ENCODE measurements around the gene LIPC.

The LIPC gene

DNA sequence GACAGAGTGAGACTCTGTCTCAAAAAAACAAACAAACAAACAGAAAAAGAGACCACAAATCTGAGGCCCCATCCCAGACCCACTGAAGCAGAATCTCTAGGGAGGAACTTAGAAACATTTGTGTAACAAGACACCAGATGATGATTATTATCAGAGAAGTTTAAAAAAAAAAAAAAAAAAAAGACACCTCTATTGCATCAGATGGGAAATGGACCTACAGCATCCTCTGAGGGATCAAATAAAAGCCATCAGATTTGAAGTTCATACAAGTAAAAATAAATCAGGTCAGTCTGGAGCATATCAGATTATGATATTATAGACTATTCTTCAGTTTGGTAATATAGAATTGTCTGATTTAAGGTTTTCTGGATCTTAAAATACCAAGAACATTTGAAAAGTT lies 21.9 kb upstream of the LIPC start:
- Histone ChIP-seq H3K9ac (ENCODE audit: low read length) (no peak overlapping the region), H3K36me3 (ENCODE audit: control insufficient read depth, insufficient read depth, low read length) (no peaks in the 10 kb centered on the region), H3K4me3 (ENCODE audit: low read length) (no peak overlapping the region), H3K4me1 (ENCODE audit: control insufficient read depth, insufficient read depth, low read length) (no peaks in the 10 kb centered on the region), H3K27me3 (ENCODE audit: control insufficient read depth, insufficient read depth, low read length) (no peaks in the 10 kb centered on the region), H3K27ac (ENCODE audit: low read depth, low read length) (no peak overlapping the region)

DNA sequence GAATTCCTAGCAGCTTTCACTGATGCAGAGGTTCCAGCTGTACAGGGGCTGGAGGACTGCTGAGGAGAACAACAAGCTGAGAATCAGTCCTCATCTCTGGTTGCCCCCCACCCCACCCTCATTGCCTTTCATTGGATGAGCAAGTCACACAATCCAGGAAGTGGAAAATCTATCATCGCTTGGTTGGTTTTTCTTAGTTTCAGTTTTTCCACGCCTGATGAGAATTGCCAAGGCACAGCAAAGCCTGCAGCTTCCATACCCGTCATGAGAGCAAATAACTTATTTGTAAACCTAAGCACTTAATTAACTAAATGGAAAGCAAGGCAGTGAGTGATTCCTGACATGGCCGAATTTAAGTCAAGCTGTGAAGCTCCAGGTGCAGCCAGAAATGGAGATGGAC lies 21.4 kb upstream of the LIPC start:
- Histone ChIP-seq H3K36me3 (ENCODE audit: control insufficient read depth, insufficient read depth, low read length) (no peaks in the 10 kb centered on the region), H3K4me3 (ENCODE audit: low read length) (peak overlapping the region; percentile 32), H3K4me1 (ENCODE audit: control insufficient read depth, insufficient read depth, low read length) (no peaks in the 10 kb centered on the region), H3K27me3 (ENCODE audit: control insufficient read depth, insufficient read depth, low read length) (no peaks in the 10 kb centered on the region), H3K9ac (ENCODE audit: low read length) (no peak overlapping the region), H3K27ac (ENCODE audit: low read depth, low read length) (no peak overlapping the region)

DNA sequence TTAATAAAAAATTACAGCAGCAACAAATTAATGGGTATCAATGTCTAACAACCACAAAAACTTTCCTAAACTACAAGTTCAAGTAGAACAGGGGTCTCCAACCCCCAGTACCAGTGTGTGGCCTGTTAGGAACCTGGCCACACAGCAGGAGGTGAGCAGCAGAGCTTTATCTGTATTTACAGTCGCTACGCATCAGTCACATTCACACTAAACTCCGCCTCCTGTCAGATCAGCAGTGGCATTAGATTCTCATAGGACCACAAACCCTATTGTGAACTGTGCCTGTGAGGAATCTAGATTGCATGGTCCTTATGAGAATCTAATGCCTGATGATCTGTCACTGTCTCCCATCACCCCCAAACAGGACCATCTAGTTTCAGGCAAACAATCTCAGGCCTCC lies 18.5 kb upstream of the LIPC start:
- Histone ChIP-seq H3K4me1 (ENCODE audit: control insufficient read depth, insufficient read depth, low read length) (no peaks in the 10 kb centered on the region), H3K27me3 (ENCODE audit: control insufficient read depth, insufficient read depth, low read length) (no peaks in the 10 kb centered on the region), H3K27ac (ENCODE audit: low read depth, low read length) (no peak overlapping the region), H3K9ac (ENCODE audit: low read length) (no peak overlapping the region), H3K36me3 (ENCODE audit: control insufficient read depth, insufficient read depth, low read length) (no peaks in the 10 kb centered on the region), H3K4me3 (ENCODE audit: low read length) (no peak overlapping the region)

DNA sequence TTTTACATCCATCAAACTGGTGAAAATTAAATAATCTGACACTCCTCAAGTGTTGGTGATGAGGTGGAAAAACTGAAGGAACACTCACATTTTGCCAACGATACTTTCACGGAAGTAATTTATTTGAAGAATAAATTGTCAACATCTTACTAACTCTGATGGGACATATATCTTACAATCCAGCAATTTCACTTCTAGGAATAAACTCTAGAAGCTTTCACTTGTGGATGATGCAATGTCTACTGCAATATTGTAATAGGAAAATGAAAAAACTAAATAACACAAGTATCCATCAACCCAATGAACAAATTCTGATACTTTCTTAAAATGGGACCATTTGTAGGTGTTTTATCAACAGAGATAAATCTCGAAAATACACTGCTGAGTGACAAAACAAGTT lies 16.2 kb upstream of the LIPC start:
- Histone ChIP-seq H3K27ac (ENCODE audit: low read depth, low read length) (no peak overlapping the region), H3K4me1 (ENCODE audit: control insufficient read depth, insufficient read depth, low read length) (no peaks in the 10 kb centered on the region), H3K27me3 (ENCODE audit: control insufficient read depth, insufficient read depth, low read length) (no peaks in the 10 kb centered on the region), H3K4me3 (ENCODE audit: low read length) (no peak overlapping the region), H3K9ac (ENCODE audit: low read length) (no peak overlapping the region), H3K36me3 (ENCODE audit: control insufficient read depth, insufficient read depth, low read length) (no peaks in the 10 kb centered on the region)

DNA sequence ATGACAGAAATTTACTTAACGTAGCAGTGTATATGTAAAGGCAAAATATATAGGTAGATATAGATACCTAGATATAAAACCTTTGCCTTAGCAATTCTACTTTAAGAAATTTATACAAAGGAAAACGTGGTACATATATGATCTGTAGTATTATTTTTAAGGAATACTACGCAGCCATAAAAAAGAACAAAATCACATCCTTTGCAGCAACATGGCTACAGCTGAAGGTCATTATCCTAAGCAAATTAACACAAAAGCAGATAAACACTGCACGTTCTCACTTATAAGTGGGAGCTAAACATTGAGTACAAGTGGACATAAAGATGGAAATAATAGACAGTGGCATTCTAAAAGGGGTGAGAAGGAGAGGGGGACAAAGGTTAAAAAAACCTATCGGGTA lies 14.8 kb upstream of the LIPC start:
- Histone ChIP-seq H3K4me1 (ENCODE audit: control insufficient read depth, insufficient read depth, low read length) (no peaks in the 10 kb centered on the region), H3K27me3 (ENCODE audit: control insufficient read depth, insufficient read depth, low read length) (no peaks in the 10 kb centered on the region), H3K27ac (ENCODE audit: low read depth, low read length) (no peak overlapping the region), H3K36me3 (ENCODE audit: control insufficient read depth, insufficient read depth, low read length) (no peaks in the 10 kb centered on the region), H3K9ac (ENCODE audit: low read length) (no peak overlapping the region), H3K4me3 (ENCODE audit: low read length) (no peak overlapping the region)

DNA sequence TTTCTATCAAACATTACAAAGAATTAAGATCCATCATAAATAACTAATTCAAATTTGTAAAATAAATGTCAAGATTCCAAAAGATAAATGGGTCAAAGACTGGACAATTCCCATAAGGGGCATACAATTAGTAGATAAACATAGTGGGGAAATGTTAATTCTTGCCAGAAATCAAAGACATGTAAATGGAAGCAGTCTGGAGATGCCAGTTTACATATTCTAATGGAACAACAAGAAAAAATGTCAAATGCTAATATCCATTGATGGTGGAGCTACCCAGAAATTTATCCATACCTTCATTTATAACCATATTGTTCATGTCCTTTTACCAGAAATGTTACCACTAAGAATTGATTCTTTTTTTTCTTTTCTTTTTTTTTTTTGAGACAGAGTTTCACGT lies 13.7 kb upstream of the LIPC start:
- no peaks in the 10 kb centered on the region for H3K36me3 ChIP-seq (ENCODE audit: control insufficient read depth, insufficient read depth, low read length)
- no peaks in the 10 kb centered on the region for H3K4me1 ChIP-seq (ENCODE audit: control insufficient read depth, insufficient read depth, low read length)
- no peak overlapping the region for H3K9ac ChIP-seq (ENCODE audit: low read length)
- H3K27me3 ChIP-seq (ENCODE audit: control insufficient read depth, insufficient read depth, low read length), result no peaks in the 10 kb centered on the region
- no peak overlapping the region for H3K4me3 ChIP-seq (ENCODE audit: low read length)
- H3K27ac ChIP-seq (ENCODE audit: low read depth, low read length), result no peak overlapping the region

DNA sequence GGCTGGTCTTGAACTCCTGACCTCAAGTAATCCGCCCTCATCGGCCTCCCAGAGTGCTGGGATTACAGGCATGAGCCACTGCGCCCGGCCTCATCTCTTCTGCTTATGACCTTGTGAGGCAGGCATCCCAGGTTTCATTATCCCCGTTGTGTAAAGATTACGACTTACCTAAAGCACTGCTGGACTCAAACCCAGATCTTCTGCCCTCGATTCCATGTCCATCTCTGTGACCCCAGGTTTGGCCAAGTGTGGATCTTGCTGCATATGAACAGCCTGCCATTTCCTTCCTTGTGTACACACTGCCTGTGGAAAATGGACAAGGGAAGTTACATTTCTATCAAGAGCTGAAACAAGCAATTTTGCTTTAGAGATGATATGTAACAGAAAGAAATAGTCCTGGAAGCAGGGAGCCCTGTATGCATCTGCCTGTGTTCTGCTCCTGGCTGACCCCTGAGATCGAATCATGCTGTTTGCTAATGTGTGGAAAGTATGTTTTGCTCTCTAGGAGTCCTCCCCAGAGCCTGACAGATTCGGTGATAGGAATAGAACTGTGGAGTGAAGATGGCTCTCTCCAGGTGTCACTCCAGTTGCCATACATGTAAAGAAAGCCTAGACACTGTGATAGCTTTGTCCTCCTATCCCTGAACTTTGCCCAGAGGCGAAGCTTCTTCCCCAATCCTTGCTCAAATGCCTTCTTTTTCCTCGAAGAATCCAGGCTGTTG lies 11.8 kb upstream of the LIPC start:
- H3K9ac ChIP-seq (ENCODE audit: low read length), result no peak overlapping the region
- no peak overlapping the region for H3K27ac ChIP-seq (ENCODE audit: low read depth, low read length)
- H3K36me3 ChIP-seq (ENCODE audit: control insufficient read depth, insufficient read depth, low read length), result no peaks in the 10 kb centered on the region
- H3K27me3 ChIP-seq (ENCODE audit: control insufficient read depth, insufficient read depth, low read length), result no peaks in the 10 kb centered on the region
- no peak overlapping the region for H3K4me3 ChIP-seq (ENCODE audit: low read length)
- no peaks in the 10 kb centered on the region for H3K4me1 ChIP-seq (ENCODE audit: control insufficient read depth, insufficient read depth, low read length)

DNA sequence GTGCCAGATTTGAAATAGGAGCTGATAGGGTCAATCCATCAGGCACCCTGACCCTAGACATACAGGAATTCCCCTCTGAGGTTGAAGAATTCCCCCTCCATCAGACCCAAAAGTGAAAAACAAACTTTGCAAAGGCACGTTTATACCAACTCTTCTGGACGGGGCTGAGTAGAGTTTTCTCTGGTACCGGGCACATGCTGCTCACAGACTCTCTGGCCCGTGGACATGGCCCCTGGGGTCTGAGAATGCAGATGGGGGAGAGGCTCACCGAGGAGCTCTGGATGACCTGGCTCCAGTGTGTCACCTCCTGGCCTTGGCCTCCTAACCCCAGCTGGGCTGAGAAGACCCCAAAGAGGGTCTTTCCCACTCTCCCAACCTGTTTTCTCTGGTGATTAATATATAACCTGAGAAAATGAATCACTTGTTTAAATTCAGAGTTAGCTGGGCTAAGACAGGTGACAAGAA lies 11.2 kb upstream of the LIPC start:
- H3K27ac ChIP-seq (ENCODE audit: low read depth, low read length), result no peak overlapping the region
- H3K4me3 ChIP-seq (ENCODE audit: low read length), result no peak overlapping the region
- no peaks in the 10 kb centered on the region for H3K4me1 ChIP-seq (ENCODE audit: control insufficient read depth, insufficient read depth, low read length)
- H3K9ac ChIP-seq (ENCODE audit: low read length), result no peak overlapping the region
- no peaks in the 10 kb centered on the region for H3K27me3 ChIP-seq (ENCODE audit: control insufficient read depth, insufficient read depth, low read length)
- no peaks in the 10 kb centered on the region for H3K36me3 ChIP-seq (ENCODE audit: control insufficient read depth, insufficient read depth, low read length)

DNA sequence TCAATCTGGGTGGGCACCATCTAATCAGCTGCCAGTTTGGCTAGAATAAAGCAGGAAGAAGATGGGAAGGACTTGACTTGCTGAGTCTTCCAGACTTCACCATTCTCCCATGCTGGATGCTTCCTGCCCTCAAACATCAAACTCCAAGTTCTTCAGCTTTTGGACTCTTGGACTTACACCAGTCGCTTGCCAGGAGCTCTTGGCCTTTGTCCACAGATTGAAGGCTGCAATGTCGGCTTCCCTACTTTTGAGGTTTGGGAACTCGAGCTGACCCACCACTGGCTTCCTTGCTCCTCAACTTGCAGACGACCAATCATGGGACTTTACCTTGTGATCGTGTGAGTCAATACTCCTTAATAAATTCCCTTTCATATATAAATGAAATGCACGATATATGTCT lies 8.6 kb upstream of the LIPC start:
- Histone ChIP-seq H3K4me1 (ENCODE audit: control insufficient read depth, insufficient read depth, low read length) (no peaks in the 10 kb centered on the region), H3K27ac (ENCODE audit: low read depth, low read length) (no peak overlapping the region), H3K9ac (ENCODE audit: low read length) (no peak overlapping the region)

DNA sequence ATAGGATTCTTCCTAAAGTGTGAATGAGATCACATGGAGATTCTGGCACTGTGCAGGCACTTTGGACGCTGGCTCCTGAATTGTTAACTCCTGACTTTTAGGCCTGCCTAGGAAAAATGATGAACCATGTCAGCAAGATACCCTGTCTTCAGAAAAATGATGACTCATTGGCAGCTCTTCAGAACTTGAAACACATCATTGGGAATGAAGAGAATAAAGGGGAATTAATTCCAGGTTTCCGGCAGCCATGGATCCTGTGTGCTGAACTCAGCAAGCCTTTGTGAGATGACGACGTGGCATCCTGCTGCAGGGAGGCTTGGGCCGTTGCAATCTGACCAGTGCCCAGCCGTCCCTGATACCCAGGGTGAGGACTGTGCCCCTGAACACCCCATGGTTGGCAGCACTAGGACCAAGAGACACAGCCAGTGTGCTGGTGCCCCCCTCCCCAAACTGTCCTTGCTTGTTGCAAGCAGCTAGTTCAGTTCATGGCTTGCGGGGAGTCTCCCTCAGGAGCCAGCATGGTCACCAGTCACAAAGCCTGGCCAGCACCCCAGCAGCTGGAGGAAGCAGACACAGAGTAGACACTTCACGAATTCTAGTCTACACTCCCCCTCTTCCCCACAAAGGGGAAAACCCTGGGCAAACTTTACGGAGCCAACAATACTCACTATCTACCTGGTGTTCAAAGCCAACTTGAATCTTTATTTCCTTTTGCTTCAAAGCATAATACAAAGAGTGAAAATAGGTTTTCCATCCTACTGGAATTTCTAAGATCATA lies 7.8 kb upstream of the LIPC start:
- no peaks in the 10 kb centered on the region for H3K36me3 ChIP-seq (ENCODE audit: control insufficient read depth, insufficient read depth, low read length)
- no peaks in the 10 kb centered on the region for H3K27me3 ChIP-seq (ENCODE audit: control insufficient read depth, insufficient read depth, low read length)
- H3K4me1 ChIP-seq (ENCODE audit: control insufficient read depth, insufficient read depth, low read length), result no peaks in the 10 kb centered on the region
- no peak overlapping the region for H3K9ac ChIP-seq (ENCODE audit: low read length)
- no peak overlapping the region for H3K4me3 ChIP-seq (ENCODE audit: low read length)
- no peak overlapping the region for H3K27ac ChIP-seq (ENCODE audit: low read depth, low read length)

More for the DNA sequence above, 8.6 kb upstream of the LIPC start:
- H3K4me3 ChIP-seq (ENCODE audit: low read length), result no peak overlapping the region
- H3K27me3 ChIP-seq (ENCODE audit: control insufficient read depth, insufficient read depth, low read length), result no peaks in the 10 kb centered on the region
- no peaks in the 10 kb centered on the region for H3K36me3 ChIP-seq (ENCODE audit: control insufficient read depth, insufficient read depth, low read length)

DNA sequence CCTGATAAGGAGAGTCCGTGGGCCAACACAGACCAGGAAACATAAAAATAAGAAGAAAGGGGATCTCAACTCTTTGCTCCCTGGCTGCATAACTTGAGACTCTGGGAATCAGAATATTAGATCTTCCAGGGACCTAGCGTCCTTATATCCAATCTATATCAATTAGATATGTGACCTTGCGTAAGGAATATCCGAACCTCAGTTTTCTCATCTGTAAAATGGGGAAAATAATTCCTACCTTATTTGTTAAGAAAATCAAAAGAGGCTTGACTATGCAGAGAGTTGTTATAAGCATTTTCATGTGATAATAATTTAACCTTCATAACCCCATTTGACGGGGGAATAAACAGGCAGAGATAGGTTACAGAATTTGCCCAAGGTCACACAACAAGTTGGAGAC lies 7.1 kb upstream of the LIPC start:
- H3K4me3 ChIP-seq (ENCODE audit: low read length), result no peak overlapping the region
- no peaks in the 10 kb centered on the region for H3K4me1 ChIP-seq (ENCODE audit: control insufficient read depth, insufficient read depth, low read length)
- no peak overlapping the region for H3K27ac ChIP-seq (ENCODE audit: low read depth, low read length)
- no peak overlapping the region for H3K9ac ChIP-seq (ENCODE audit: low read length)
- H3K27me3 ChIP-seq (ENCODE audit: control insufficient read depth, insufficient read depth, low read length), result no peaks in the 10 kb centered on the region
- H3K36me3 ChIP-seq (ENCODE audit: control insufficient read depth, insufficient read depth, low read length), result no peaks in the 10 kb centered on the region

DNA sequence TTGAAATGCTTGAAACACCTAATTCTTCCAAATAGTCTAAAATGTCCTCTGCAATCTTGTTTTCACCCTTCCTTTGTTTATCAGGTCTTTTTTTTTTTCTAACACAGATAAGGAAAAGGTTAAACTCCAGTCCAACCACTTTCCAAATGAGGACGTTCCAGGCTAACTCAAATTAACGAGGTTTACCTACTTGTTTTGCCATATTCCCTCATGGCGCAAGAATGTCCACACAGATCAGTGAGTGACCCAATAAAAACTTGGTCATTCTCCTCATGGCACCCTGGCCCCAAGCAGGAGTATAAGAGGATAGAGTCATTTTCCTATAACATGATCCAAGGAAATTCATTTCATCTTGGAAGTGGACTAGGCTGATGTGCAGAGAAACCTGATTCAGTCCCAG lies 6.6 kb upstream of the LIPC start:
- Histone ChIP-seq H3K27me3 (ENCODE audit: control insufficient read depth, insufficient read depth, low read length) (no peaks in the 10 kb centered on the region), H3K4me3 (ENCODE audit: low read length) (no peak overlapping the region), H3K4me1 (ENCODE audit: control insufficient read depth, insufficient read depth, low read length) (no peaks in the 10 kb centered on the region), H3K36me3 (ENCODE audit: control insufficient read depth, insufficient read depth, low read length) (no peaks in the 10 kb centered on the region), H3K9ac (ENCODE audit: low read length) (no peak overlapping the region), H3K27ac (ENCODE audit: low read depth, low read length) (no peak overlapping the region)

DNA sequence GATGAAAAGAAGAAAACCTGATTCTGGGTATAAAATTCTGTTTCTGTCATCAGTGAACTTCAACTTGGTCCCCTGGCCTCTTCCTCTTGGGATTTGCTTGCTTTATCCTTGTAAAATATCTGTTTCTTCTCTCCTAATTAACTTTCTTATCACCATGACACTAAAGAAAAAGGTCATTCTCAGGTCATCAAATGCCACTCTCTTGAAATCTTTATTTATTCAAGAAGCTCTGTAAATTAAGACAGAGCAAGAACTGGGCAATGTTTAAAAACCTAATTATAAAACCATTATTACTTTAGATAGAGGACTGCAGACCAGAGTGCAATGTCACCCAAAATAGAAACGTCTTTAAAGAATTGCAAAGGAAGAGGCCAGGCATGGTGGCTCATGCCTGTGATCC lies 6.0 kb upstream of the LIPC start:
- Histone ChIP-seq H3K4me1 (ENCODE audit: control insufficient read depth, insufficient read depth, low read length) (no peaks in the 10 kb centered on the region), H3K27me3 (ENCODE audit: control insufficient read depth, insufficient read depth, low read length) (no peaks in the 10 kb centered on the region), H3K27ac (ENCODE audit: low read depth, low read length) (no peak overlapping the region), H3K36me3 (ENCODE audit: control insufficient read depth, insufficient read depth, low read length) (no peaks in the 10 kb centered on the region), H3K4me3 (ENCODE audit: low read length) (no peak overlapping the region), H3K9ac (ENCODE audit: low read length) (no peak overlapping the region)
